Measurements from ENCODE around the gene PEPD.

The PEPD gene

DNA sequence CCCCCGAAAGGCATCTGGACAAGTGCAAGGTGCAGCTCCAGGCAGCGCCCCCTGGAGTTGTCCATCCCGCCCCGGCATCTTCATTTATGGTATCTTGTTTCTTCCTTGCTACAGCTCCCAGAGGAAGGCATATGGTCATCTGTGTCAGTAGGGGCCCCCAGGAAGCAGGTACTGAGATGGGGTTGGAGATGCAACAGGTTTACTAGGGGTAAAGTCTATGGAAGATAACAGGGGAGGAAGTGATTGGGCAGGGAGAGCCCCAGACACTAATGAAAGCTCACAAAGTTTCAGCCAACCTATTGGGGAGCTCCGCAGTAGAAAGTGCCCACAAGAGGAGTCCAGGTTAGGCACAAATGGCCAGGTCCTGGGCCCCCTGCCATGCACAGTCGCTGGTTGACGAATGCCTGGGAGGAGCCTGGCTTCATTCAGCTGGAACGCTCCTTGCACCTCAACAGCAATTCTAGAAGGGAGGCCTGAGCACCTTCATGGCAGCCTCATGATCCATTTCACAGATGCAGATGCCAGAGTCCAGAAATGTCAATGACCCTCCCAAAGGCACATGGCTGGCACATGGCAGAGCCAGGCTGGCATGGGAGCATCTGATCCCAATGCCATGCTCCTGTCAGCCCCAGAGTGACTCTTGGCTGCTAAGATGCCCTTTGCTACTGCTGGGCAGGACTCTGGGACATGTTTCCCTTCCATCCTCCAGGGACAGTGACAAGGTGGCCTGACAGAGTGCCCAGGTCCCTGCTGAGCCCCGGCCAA, 23.8 kb upstream of the PEPD start:
- Histone ChIP-seq H4K20me1 (ENCODE audit: insufficient read depth, low read length) (no peaks in the 10 kb centered on the region), H2AFZ (ENCODE audit: low read length) (no peak overlapping the region), H3K9me3 (replicated peaks; ENCODE audit: insufficient read depth, low read length) (no peaks in the 10 kb centered on the region), H3K79me2 (ENCODE audit: low read length) (no peaks in the 10 kb centered on the region), H3K27me3 (replicated peaks; ENCODE audit: insufficient read depth, low read length) (peaks cover 50% of the 10 kb centered on the region), H3K27ac (ENCODE audit: low read length) (no peak overlapping the region), H3K4me3 (ENCODE audit: low read length) (no peak overlapping the region), H3K9ac (ENCODE audit: low read length) (no peak overlapping the region), H3K4me2 (ENCODE audit: low read depth, low read length) (no peak overlapping the region), H3K4me1 (ENCODE audit: low read length) (no peaks in the 10 kb centered on the region), H3K36me3 (replicated peaks; ENCODE audit: insufficient read depth, low read length) (no peaks in the 10 kb centered on the region), H3K9me2 (replicated peaks; ENCODE audit: insufficient read depth, low read length) (no peaks in the 10 kb centered on the region), H3F3A (ENCODE audit: insufficient read depth, low read length) (no peaks in the 10 kb centered on the region)
- TF ChIP-seq, protein P1, sequence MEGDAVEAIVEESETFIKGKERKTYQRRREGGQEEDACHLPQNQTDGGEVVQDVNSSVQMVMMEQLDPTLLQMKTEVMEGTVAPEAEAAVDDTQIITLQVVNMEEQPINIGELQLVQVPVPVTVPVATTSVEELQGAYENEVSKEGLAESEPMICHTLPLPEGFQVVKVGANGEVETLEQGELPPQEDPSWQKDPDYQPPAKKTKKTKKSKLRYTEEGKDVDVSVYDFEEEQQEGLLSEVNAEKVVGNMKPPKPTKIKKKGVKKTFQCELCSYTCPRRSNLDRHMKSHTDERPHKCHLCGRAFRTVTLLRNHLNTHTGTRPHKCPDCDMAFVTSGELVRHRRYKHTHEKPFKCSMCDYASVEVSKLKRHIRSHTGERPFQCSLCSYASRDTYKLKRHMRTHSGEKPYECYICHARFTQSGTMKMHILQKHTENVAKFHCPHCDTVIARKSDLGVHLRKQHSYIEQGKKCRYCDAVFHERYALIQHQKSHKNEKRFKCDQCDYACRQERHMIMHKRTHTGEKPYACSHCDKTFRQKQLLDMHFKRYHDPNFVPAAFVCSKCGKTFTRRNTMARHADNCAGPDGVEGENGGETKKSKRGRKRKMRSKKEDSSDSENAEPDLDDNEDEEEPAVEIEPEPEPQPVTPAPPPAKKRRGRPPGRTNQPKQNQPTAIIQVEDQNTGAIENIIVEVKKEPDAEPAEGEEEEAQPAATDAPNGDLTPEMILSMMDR (IDR thresholded peaks at IDR 0.05; ENCODE audit: low read length): no peak
- no peak for TF ChIP-seq EZH2phosphoT487 (IDR thresholded peaks at IDR 0.05; ENCODE audit: low read length)
- no peak for TF ChIP-seq EZH2 (optimal IDR thresholded peaks at IDR 0.05; ENCODE audit: low read depth, low read length)
- DNase-seq: no peak

DNA sequence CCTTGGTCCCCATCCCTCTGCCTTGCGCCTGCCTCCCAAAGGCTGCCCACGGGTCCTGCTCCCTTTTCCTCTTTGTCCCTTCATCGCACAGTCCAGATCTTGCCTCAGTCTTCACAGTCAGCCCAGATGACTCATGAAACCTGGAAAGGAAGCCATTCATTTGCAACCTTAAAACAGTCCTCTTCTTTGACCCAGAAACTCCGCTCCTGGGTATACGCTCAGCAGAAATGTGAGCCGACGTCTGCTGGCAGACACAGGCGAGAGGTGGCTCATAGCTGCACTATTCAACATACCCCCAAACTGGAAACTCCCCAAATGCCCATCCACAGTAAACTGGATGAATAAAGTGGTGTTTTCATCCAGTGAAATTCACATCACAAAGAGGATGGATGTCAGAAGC, 13.6 kb upstream of the PEPD start:
- H3K79me2 ChIP-seq (ENCODE audit: low read length): no peaks in the 10 kb centered on the region
- no peak for DNase-seq
- no peak overlapping the region for H3K9ac ChIP-seq (ENCODE audit: low read length)
- no peaks in the 10 kb centered on the region for H3K4me1 ChIP-seq (ENCODE audit: low read length)
- H2AFZ ChIP-seq (ENCODE audit: low read length): no peak overlapping the region
- no peaks in the 10 kb centered on the region for H3F3A ChIP-seq (ENCODE audit: insufficient read depth, low read length)
- no peak overlapping the region for H3K27ac ChIP-seq (ENCODE audit: low read length)
- peaks cover 80% of the 10 kb centered on the region for H3K27me3 ChIP-seq (replicated peaks; ENCODE audit: insufficient read depth, low read length)
- TF ChIP-seq EZH2 (optimal IDR thresholded peaks at IDR 0.05; ENCODE audit: low read depth, low read length): no peak
- TF ChIP-seq, protein P1 (IDR thresholded peaks at IDR 0.05; ENCODE audit: low read length): no peak
- no peak for TF ChIP-seq EZH2phosphoT487 (IDR thresholded peaks at IDR 0.05; ENCODE audit: low read length)
- H3K4me2 ChIP-seq (ENCODE audit: low read depth, low read length): no peak overlapping the region
- H3K36me3 ChIP-seq (replicated peaks; ENCODE audit: insufficient read depth, low read length): no peaks in the 10 kb centered on the region
- no peaks in the 10 kb centered on the region for H4K20me1 ChIP-seq (ENCODE audit: insufficient read depth, low read length)
- H3K4me3 ChIP-seq (ENCODE audit: low read length): no peak overlapping the region
- H3K9me2 ChIP-seq (replicated peaks; ENCODE audit: insufficient read depth, low read length): no peaks in the 10 kb centered on the region
- H3K9me3 ChIP-seq (replicated peaks; ENCODE audit: insufficient read depth, low read length): no peaks in the 10 kb centered on the region

DNA sequence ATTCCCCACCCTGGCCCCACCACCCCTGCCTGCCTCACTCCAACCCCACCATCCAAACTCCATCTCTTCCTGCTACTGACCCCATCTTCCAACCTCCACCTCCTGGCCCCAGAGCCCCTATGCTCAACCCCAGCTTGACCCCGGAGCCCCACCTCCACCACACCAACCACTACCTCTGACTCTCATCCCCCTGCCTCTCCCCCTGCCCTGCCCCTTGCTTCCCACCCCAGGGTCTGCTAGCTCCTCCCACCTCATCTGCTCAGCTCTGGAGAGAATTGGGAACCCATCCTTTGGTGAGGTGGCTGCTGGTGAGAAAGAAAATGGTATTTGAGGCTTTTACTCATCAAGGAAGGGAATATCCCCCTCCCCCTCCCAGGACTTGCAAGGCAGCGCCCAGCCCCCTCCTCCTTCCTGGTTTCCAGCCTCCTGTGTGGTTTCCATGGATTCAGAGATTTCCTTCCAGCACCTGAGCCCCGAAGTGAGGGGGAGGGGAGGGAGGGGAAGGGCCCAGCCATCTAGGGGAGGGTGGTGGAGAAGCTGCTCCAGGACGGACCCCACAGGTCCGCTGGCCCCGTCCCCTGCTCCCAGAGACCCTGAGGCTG, 11.4 kb upstream of the PEPD start:
- no peak overlapping the region for H3K27ac ChIP-seq (ENCODE audit: low read length)
- no peaks in the 10 kb centered on the region for H3F3A ChIP-seq (ENCODE audit: insufficient read depth, low read length)
- peaks cover 82% of the 10 kb centered on the region for H3K27me3 ChIP-seq (replicated peaks; ENCODE audit: insufficient read depth, low read length)
- TF ChIP-seq, protein P1 (IDR thresholded peaks at IDR 0.05; ENCODE audit: low read length): no peak
- TF ChIP-seq EZH2 (optimal IDR thresholded peaks at IDR 0.05; ENCODE audit: low read depth, low read length): no peak
- no peak for TF ChIP-seq EZH2phosphoT487 (IDR thresholded peaks at IDR 0.05; ENCODE audit: low read length)
- no peaks in the 10 kb centered on the region for H4K20me1 ChIP-seq (ENCODE audit: insufficient read depth, low read length)
- no peak for DNase-seq
- no peak overlapping the region for H3K4me2 ChIP-seq (ENCODE audit: low read depth, low read length)
- H3K4me1 ChIP-seq (ENCODE audit: low read length): no peaks in the 10 kb centered on the region
- H3K79me2 ChIP-seq (ENCODE audit: low read length): no peaks in the 10 kb centered on the region
- H3K9ac ChIP-seq (ENCODE audit: low read length): no peak overlapping the region
- H3K36me3 ChIP-seq (replicated peaks; ENCODE audit: insufficient read depth, low read length): no peaks in the 10 kb centered on the region
- no peak overlapping the region for H3K4me3 ChIP-seq (ENCODE audit: low read length)
- no peaks in the 10 kb centered on the region for H3K9me2 ChIP-seq (replicated peaks; ENCODE audit: insufficient read depth, low read length)
- H3K9me3 ChIP-seq (replicated peaks; ENCODE audit: insufficient read depth, low read length): no peaks in the 10 kb centered on the region
- H2AFZ ChIP-seq (ENCODE audit: low read length): no peak overlapping the region
